OCI-LY7 (cell line): ENCODE data around the gene UBAC1. TPM values are rescaled to one million over a fixed set of nuclear protein-coding genes. Genes with fewer than 3 reads are reported as not detected.

ENCODE experiments used
- BruUV-seq: library from RNA; stranded (reverse); fragments of 400-500 nt; replicated peaks from 2 replicates; lab custom pipeline; 2021; lab: Mats Ljungman, UMichigan
- CTCF ChIA-PET: fragments of 300-600 bp; sonication (Branson Sonifier 250); formaldehyde crosslinking; loops from one replicate; lab custom pipeline; 2022; ENCODE audit warnings: antibody characterized with exemption; ENCODE audit not compliant: unreplicated experiment; lab: Charles Lee
- POLR2A ChIA-PET: fragments of 300-600 bp; sonication (Branson Sonifier 250); formaldehyde crosslinking; loops from one replicate; lab custom pipeline; 2022; ENCODE audit warnings: antibody characterized with exemption; lab: Charles Lee
- DNase-seq: peaks from one replicate; pipeline ENCODE4 v3.0.0-alpha.2; 2015; ENCODE audit warnings: low spot score
- H2AFZ ChIP-seq: fragments of 200-600 bp; sonication (generic), shearing (Covaris generic); 2 replicates; pipeline ENCODE4 v1.6.1; 2014; ENCODE audit warnings: mild to moderate bottlenecking, antibody characterized with exemption, low read length, moderate library complexity
- H3K27ac ChIP-seq: fragments of 200-600 bp; sonication (generic); 2 replicates; pipeline ENCODE4 v1.5.1; 2014; ENCODE audit warnings: mixed run types, low read depth, mild to moderate bottlenecking, moderate library complexity, low read length, inconsistent platforms; ENCODE audit not compliant: poor library complexity, severe bottlenecking
- H3K36me3 ChIP-seq: fragments of 200-600 bp; sonication (generic); 2 replicates; pipeline ENCODE4 v1.6.1; 2014; ENCODE audit warnings: mild to moderate bottlenecking, antibody characterized with exemption, low read length, moderate library complexity, mixed read lengths; ENCODE audit not compliant: insufficient read depth
- H3K4me1 ChIP-seq: fragments of 200-600 bp; sonication (generic); 2 replicates; pipeline ENCODE4 v1.5.1; 2014; ENCODE audit warnings: mild to moderate bottlenecking, low read length; ENCODE audit not compliant: insufficient read depth, poor library complexity, severe bottlenecking
- H3K4me2 ChIP-seq: fragments of 200-600 bp; sonication (generic); 2 replicates; pipeline ENCODE4 v1.6.1; 2014; ENCODE audit warnings: mild to moderate bottlenecking, low read length
- H3K4me3 ChIP-seq: fragments of 200-600 bp; sonication (generic); 2 replicates; pipeline ENCODE4 v1.5.1; 2014; ENCODE audit warnings: mild to moderate bottlenecking, low read depth, low read length; ENCODE audit not compliant: poor library complexity, severe bottlenecking
- H3K79me2 ChIP-seq: fragments of 200-600 bp; sonication (generic); 2 replicates; pipeline ENCODE4 v1.6.1; 2016; ENCODE audit warnings: low read depth, mild to moderate bottlenecking, low read length, moderate library complexity, mixed read lengths; ENCODE audit not compliant: insufficient read depth
- H3K9me2 ChIP-seq: fragments of 200-600 bp; sonication (generic); 2 replicates; pipeline ENCODE4 v1.6.1; 2016; ENCODE audit warnings: mild to moderate bottlenecking, low read length, mixed read lengths; ENCODE audit not compliant: insufficient read depth
- H3K9me3 ChIP-seq: fragments of 200-600 bp; sonication (generic); 2 replicates; pipeline ENCODE4 v1.6.1; 2014; ENCODE audit warnings: mild to moderate bottlenecking, mixed run types, low read length, mixed read lengths
- H4K20me1 ChIP-seq: fragments of 200-600 bp; sonication (generic); 2 replicates; pipeline ENCODE4 v1.6.1; 2014; ENCODE audit warnings: mild to moderate bottlenecking, antibody characterized with exemption, low read length, moderate library complexity, mixed read lengths; ENCODE audit not compliant: insufficient read depth
- CTCF ChIP-seq: fragments of 200-600 bp; sonication (generic); conservative IDR thresholded peaks from 2 replicates; pipeline ENCODE4 v1.5.1; 2014; ENCODE audit warnings: mild to moderate bottlenecking, antibody characterized with exemption, low read length, moderate library complexity, mixed read lengths
- EZH2phosphoT487 ChIP-seq: fragments of 200-600 bp; sonication (generic); IDR thresholded peaks from 2 replicates; pipeline ENCODE4 v1.6.1; 2018; ENCODE audit warnings: low read depth, borderline replicate concordance, mild to moderate bottlenecking, mixed run types, antibody characterized with exemption, low read length, moderate library complexity, mixed read lengths
- intact Hi-C: fragments of 100-400 bp; cut with micrococcal nuclease; formaldehyde crosslinking; loops from one replicate; pipeline ENCODE4 v1.10.0; 2022; ENCODE audit not compliant: unreplicated experiment
- total RNA-seq, 2 experiments: library from RNA; depleted of rRNA in 1 of 2; stranded (reverse); fragments of >200 nt in 1 of 2; shearing (Covaris generic) in 1 of 2; gene quantifications; 2 replicates each; pipeline ENCODE4 v1.2.3, GENCODE V29; 2014 to 2022

The UBAC1 gene
- total RNA-seq, 2 experiments from 2014 or later = 42.3 to 59.2 TPM

GRCh38 chr9:135898634-135899407 lies 62.4 kb downstream of the UBAC1 start:
- no peak for DNase-seq
- H3K27ac ChIP-seq = no peak overlapping the region
- peaks cover 2% of the 10 kb centered on the region for H3K4me1 ChIP-seq
- H3K9me2 ChIP-seq = no peaks in the 10 kb centered on the region
- H3K79me2 ChIP-seq = peaks cover 79% of the 10 kb centered on the region
- H2AFZ ChIP-seq = no peak overlapping the region
- no TSS peak for BruUV-seq
- peaks cover 56% of the 10 kb centered on the region for H3K36me3 ChIP-seq
- intact Hi-C loops = no loop called here
- POLR2A ChIA-PET = no interaction called here
- no peak for TF ChIP-seq CTCF
- no peak for TF ChIP-seq EZH2phosphoT487
- H4K20me1 ChIP-seq = peaks cover 10% of the 10 kb centered on the region
- H3K9me3 ChIP-seq = peaks cover 13% of the 10 kb centered on the region; the same call in 1 of the 2 replicates
- no peak overlapping the region for H3K4me2 ChIP-seq
- CTCF ChIA-PET = no interaction called here
- H3K4me3 ChIP-seq = no peak overlapping the region

GRCh38 chr9:135896626-135897025 lies 64.5 kb downstream of the UBAC1 start:
- POLR2A ChIA-PET = no interaction called here
- no TSS peak for BruUV-seq

More at GRCh38 chr9:135896626-135897025, 64.5 kb downstream of the UBAC1 start:
- peaks cover 10% of the 10 kb centered on the region for H4K20me1 ChIP-seq
- H2AFZ ChIP-seq = no peak overlapping the region
- TF ChIP-seq CTCF = no peak
- no peak for TF ChIP-seq EZH2phosphoT487
- peaks cover 13% of the 10 kb centered on the region; the same call in 1 of the 2 replicates for H3K9me3 ChIP-seq
- peaks cover 6% of the 10 kb centered on the region for H3K4me1 ChIP-seq
- H3K27ac ChIP-seq = no peak overlapping the region
- peaks cover 75% of the 10 kb centered on the region for H3K79me2 ChIP-seq
- intact Hi-C loops = no loop called here
- peaks cover 40% of the 10 kb centered on the region for H3K36me3 ChIP-seq
- H3K4me3 ChIP-seq = no peak overlapping the region
- no peak overlapping the region for H3K4me2 ChIP-seq
- no peak for DNase-seq
- CTCF ChIA-PET = no interaction called here
- H3K9me2 ChIP-seq = no peaks in the 10 kb centered on the region
